B cell (primary cell): ENCODE results near the gene ELK3. TPM values are rescaled to one million over a fixed set of nuclear protein-coding genes. Genes with fewer than 3 reads are reported as not detected.

ENCODE experiments used
- ATAC-seq: fragments of 200-7000 bp; cut with Tn5 transposase; one replicate; pipeline ENCODE4 v1.10.0; 2021; ENCODE audit warnings: low read depth, mild to moderate bottlenecking, moderate number of reproducible peaks, moderate library complexity
- CTCF ChIA-PET: fragments of 350-600 bp; sonication (Branson Sonifier 250); formaldehyde crosslinking; loops from one replicate; lab custom pipeline; 2021; ENCODE audit warnings: antibody characterized with exemption, inconsistent platforms; lab: Charles Lee
- POLR2A ChIA-PET: fragments of 350-600 bp; sonication (Branson Sonifier 250); formaldehyde crosslinking; loops from one replicate; lab custom pipeline; 2021; ENCODE audit warnings: antibody characterized with exemption; lab: Charles Lee
- DNase-seq: peaks from one replicate; pipeline ENCODE4 v3.0.0; 2013
- H2AFZ ChIP-seq: 2 replicates; pipeline ENCODE4 v1.6.1; 2012; ENCODE audit warnings: mild to moderate bottlenecking, low read depth, low read length; ENCODE audit not compliant: insufficient read depth, poor library complexity, severe bottlenecking
- H3K27ac ChIP-seq, 2 donors: 1 replicate in 1 of 2; 2 replicates in 1 of 2; pipeline ENCODE4 v1.5.1; 2012 to 2013; ENCODE audit warnings: low read length in 2 of 2, mild to moderate bottlenecking in 2 of 2, moderate library complexity in 1 of 2
- H3K27me3 ChIP-seq, 4 experiments: fragments of 200-600 bp in 1 of 4; sonication (generic) in 1 of 4; replicated peaks in 1 of 4; 1 replicate in 2 of 4; 2 replicates in 2 of 4; pipeline versions ENCODE4 v1.6.1 to v1.7.0; 2013 to 2016; ENCODE audit warnings: low read length in 3 of 4, mild to moderate bottlenecking in 2 of 4, mixed read lengths in 1 of 4, moderate library complexity in 1 of 4; ENCODE audit not compliant: insufficient read depth in 4 of 4, control insufficient read depth in 3 of 4; ENCODE audit errors: control extremely low read depth in 1 of 4
- H3K36me3 ChIP-seq, 2 experiments: replicated peaks in 1 of 2; 1 replicate in 1 of 2; 2 replicates in 1 of 2; pipeline versions ENCODE4 v1.6.1 to v1.7.1; 2013; ENCODE audit warnings: low read length in 1 of 2; ENCODE audit not compliant: insufficient read depth in 2 of 2, control insufficient read depth in 1 of 2; ENCODE audit errors: control extremely low read depth in 1 of 2, extremely low read depth in 1 of 2
- H3K4me1 ChIP-seq, 2 donors: fragments of 200-600 bp in 1 of 2; sonication (generic) in 1 of 2; 1 replicate in 1 of 2; 2 replicates in 1 of 2; pipeline versions ENCODE4 v1.5.1 to v1.6.1; 2013 to 2017; ENCODE audit warnings: low read length in 2 of 2; ENCODE audit not compliant: control insufficient read depth in 2 of 2, insufficient read depth in 2 of 2
- H3K4me2 ChIP-seq: replicated peaks from 2 replicates; pipeline ENCODE3; 2012; ENCODE audit warnings: mild to moderate bottlenecking, low read depth, low read length; ENCODE audit not compliant: poor library complexity, severe bottlenecking
- H3K4me3 ChIP-seq, 5 experiments: fragments of 200-600 bp in 1 of 5; sonication (generic) in 1 of 5; 1 replicate in 3 of 5; 2 replicates in 2 of 5; pipeline versions ENCODE4 v1.5.1 to v1.7.0; 2011 to 2016; ENCODE audit warnings: low read length in 4 of 5, mild to moderate bottlenecking in 4 of 5, low read depth in 2 of 5, control low read depth in 1 of 5, moderate library complexity in 1 of 5; ENCODE audit not compliant: insufficient read depth in 1 of 5; ENCODE audit errors: control extremely low read depth in 1 of 5, extremely low read depth in 1 of 5
- H3K79me2 ChIP-seq: fragments of 200-600 bp; sonication (generic); one replicate; pipeline ENCODE4 v1.6.0; 2016; ENCODE audit warnings: low read length; ENCODE audit not compliant: control insufficient read depth, insufficient read depth
- H3K9ac ChIP-seq: fragments of 200-600 bp; sonication (generic); 2 replicates; pipeline ENCODE4 v1.6.1; 2017; ENCODE audit warnings: mild to moderate bottlenecking, low read length, moderate library complexity
- H3K9me3 ChIP-seq, 3 donors: one replicate each; pipeline versions ENCODE4 v1.6.1 to v1.7.1; 2013; ENCODE audit warnings: low read length in 2 of 3; ENCODE audit not compliant: control insufficient read depth in 2 of 3, insufficient read depth in 1 of 3; ENCODE audit errors: control extremely low read depth in 1 of 3
- H4K20me1 ChIP-seq: 2 replicates; pipeline ENCODE4 v1.6.0; 2012; ENCODE audit warnings: mild to moderate bottlenecking, low read length; ENCODE audit not compliant: insufficient read depth, control insufficient read depth, poor library complexity, severe bottlenecking
- H3K27ac Mint-ChIP-seq: one replicate; pipeline ENCODE4 v1.8.0; 2021; ENCODE audit warnings: mixed read lengths
- H3K27me3 Mint-ChIP-seq: one replicate; pipeline ENCODE4 v1.8.0; 2021; ENCODE audit warnings: mixed read lengths
- H3K4me1 Mint-ChIP-seq: one replicate; pipeline ENCODE4 v1.8.0; 2021; ENCODE audit warnings: mixed read lengths
- H3K4me3 Mint-ChIP-seq: one replicate; pipeline ENCODE4 v1.8.0; 2021; ENCODE audit warnings: mixed read lengths
- H3K9me3 Mint-ChIP-seq: one replicate; pipeline ENCODE4 v1.8.0; 2022; ENCODE audit warnings: mixed read lengths; ENCODE audit not compliant: insufficient read depth
- EZH2 ChIP-seq: IDR thresholded peaks from 2 replicates; pipeline ENCODE4 v1.6.1; 2012; ENCODE audit warnings: borderline replicate concordance, low read depth, mild to moderate bottlenecking, moderate library complexity, low read length; ENCODE audit not compliant: insufficient read depth, poor library complexity, severe bottlenecking
- WGBS: methylation state at CpG from one replicate; pipeline ENCODE4 v1.1.5; 2013; ENCODE audit warnings: missing lambda C conversion rate; ENCODE audit not compliant: insufficient coverage; 5-methylcytosine and 5-hydroxymethylcytosine counted together
- intact Hi-C: fragments of 100-400 bp; cut with micrococcal nuclease; formaldehyde crosslinking; loops from one replicate; pipeline ENCODE4 v1.10.0; 2022
- polyA plus RNA-seq: library from polyadenylated mRNA; depleted of rRNA; stranded (reverse); fragments of >200 nt; gene quantifications from 2 replicates; pipeline ENCODE4 v1.2.3, GENCODE V29; 2012
- total RNA-seq, 2 donors: library from RNA; stranded (reverse); fragments of 120-200 nt in 1 of 2; gene quantifications; 1 replicate in 1 of 2; 2 replicates in 1 of 2; pipeline versions ENCODE4 v1.2.3 to v1.2.4, GENCODE V29; 2013 to 2022
- TF ChIP-seq, protein P1 (sequence below): fragments of 200-600 bp; IDR thresholded peaks from one replicate; pipeline ENCODE4 v1.8.0; 2022; ENCODE audit warnings: antibody characterized with exemption, mild to moderate bottlenecking

Gene ELK3
- total and polyA plus RNA-seq, 2 donors (not counting 1 experiment from before 2014, with no cell fraction given) = 10.5 to 87.1 TPM

DNA sequence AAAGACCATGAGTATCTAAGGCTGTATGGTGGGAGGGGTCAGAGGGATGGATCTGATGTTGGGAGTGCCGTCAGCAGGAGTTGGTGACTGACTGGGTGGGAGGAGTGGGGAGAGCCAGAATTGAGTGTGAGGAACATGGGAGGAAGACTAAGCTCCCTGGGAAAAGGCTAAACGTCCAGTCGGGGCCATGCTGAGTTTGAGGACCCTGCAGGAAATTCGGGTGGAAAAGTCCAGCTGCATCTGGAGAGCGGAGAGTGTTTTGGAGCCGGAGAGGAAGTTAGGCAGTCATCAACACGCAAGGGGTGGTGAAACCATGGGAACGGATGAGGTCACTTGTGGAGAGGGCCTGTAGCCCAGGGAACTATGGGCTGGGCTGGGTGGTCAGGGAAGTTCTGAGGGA lies 60.9 kb downstream of the ELK3 start:
- H3K9me3 Mint-ChIP-seq = no peaks in the 10 kb centered on the region
- intact Hi-C loops = no loop called here
- Histone ChIP-seq H3K4me1 (no peaks in the 10 kb centered on the region), H3K27ac (peak overlapping the region in 1 of 2 donors; percentile 49), H3K4me3 (no peak overlapping the region), H3K9me3 (no peaks in the 10 kb centered on the region), H3K36me3 (peaks cover 0 to 56% of the 10 kb centered on the region in 2 experiments), H2AFZ (no peak overlapping the region), H3K79me2 (peaks cover 61% of the 10 kb centered on the region), H4K20me1 (peaks cover 40% of the 10 kb centered on the region), H3K27me3 (no peaks in the 10 kb centered on the region), H3K9ac (no peak overlapping the region), H3K4me2 (no peak overlapping the region)
- no peak for DNase-seq
- H3K4me1 Mint-ChIP-seq = peaks cover 15% of the 10 kb centered on the region
- H3K27ac Mint-ChIP-seq = peak overlapping the region; percentile 69
- ATAC-seq = no peak
- ChIA-PET CTCF (no interaction called here), POLR2A (no interaction called here)
- H3K4me3 Mint-ChIP-seq = no peak overlapping the region
- 98% methylated on average over 8 of the region's 8 CpGs for WGBS
- no peaks in the 10 kb centered on the region for H3K27me3 Mint-ChIP-seq
- TF ChIP-seq, protein P1, sequence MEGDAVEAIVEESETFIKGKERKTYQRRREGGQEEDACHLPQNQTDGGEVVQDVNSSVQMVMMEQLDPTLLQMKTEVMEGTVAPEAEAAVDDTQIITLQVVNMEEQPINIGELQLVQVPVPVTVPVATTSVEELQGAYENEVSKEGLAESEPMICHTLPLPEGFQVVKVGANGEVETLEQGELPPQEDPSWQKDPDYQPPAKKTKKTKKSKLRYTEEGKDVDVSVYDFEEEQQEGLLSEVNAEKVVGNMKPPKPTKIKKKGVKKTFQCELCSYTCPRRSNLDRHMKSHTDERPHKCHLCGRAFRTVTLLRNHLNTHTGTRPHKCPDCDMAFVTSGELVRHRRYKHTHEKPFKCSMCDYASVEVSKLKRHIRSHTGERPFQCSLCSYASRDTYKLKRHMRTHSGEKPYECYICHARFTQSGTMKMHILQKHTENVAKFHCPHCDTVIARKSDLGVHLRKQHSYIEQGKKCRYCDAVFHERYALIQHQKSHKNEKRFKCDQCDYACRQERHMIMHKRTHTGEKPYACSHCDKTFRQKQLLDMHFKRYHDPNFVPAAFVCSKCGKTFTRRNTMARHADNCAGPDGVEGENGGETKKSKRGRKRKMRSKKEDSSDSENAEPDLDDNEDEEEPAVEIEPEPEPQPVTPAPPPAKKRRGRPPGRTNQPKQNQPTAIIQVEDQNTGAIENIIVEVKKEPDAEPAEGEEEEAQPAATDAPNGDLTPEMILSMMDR = no peak
- TF ChIP-seq EZH2 = no peak

DNA sequence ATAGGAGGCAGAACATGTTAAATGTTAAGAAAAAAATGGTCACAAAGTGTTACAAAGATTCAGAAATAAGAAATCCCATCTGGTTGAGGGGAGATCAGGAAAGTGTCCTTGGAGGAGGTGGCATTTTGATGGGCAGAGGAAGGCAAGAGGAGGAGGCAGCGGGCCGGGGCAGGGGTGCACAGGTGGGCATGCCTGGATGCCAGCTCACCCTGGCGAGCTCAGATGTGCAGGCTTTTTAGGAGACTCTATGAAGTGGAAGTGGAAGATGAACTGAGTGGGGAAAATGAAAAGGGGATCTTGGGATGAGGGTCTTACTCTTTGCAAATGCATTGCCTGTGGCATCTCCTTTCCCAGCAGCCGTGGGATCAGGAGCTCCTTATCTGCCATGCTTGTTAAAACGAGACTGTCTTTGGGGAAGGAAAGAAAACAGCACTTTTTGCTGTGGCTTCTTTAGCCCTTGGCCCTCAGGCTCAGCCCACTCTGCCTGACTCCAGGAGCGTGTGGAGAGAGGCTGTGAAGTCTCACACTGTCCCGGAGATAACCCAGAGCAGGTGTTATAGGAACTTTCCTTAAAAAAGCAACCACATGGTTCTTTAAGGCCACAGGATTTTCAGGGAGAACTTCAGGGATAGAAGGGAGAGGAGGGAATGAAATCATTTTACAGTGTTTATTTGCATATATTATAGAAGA lies 62.6 kb downstream of the ELK3 start:
- H3K36me3 ChIP-seq = peaks cover 0 to 53% of the 10 kb centered on the region in 2 experiments
- H4K20me1 ChIP-seq = peaks cover 27% of the 10 kb centered on the region
- no peak overlapping the region for H2AFZ ChIP-seq
- DNase-seq (no peak), ATAC-seq (no peak)
- Mint-ChIP-seq H3K9me3 (no peaks in the 10 kb centered on the region), H3K4me1 (peaks cover 8% of the 10 kb centered on the region), H3K4me3 (no peak overlapping the region), H3K27me3 (no peaks in the 10 kb centered on the region), H3K27ac (no peak overlapping the region)
- H3K27ac ChIP-seq = peak overlapping the region in 1 of 2 donors; percentile 1
- no peaks in the 10 kb centered on the region for H3K4me1 ChIP-seq
- 98% methylated on average over 6 of the region's 7 CpGs for WGBS
- ChIA-PET POLR2A (no interaction called here), CTCF (no interaction called here)
- no peaks in the 10 kb centered on the region for H3K27me3 ChIP-seq
- no peaks in the 10 kb centered on the region for H3K9me3 ChIP-seq
- H3K4me2 ChIP-seq = no peak overlapping the region
- intact Hi-C loops = no loop called here
- no peak overlapping the region for H3K9ac ChIP-seq
- peaks cover 47% of the 10 kb centered on the region for H3K79me2 ChIP-seq
- no peak overlapping the region for H3K4me3 ChIP-seq
- no peak for TF ChIP-seq EZH2
- TF ChIP-seq, protein P1 = no peak
